GM11168 (cell line): ENCODE measurements around the gene SERPINA12.

Source experiments
- in situ Hi-C: fragments of 300-500 bp; cut with MboI; formaldehyde crosslinking; loops from one replicate; pipeline ENCODE4 v1.12.0; 2022; ENCODE audit warnings: low sequenced_read_pairs; ENCODE audit not compliant: unreplicated experiment

The SERPINA12 gene

GRCh38 chr14:94509356-94509755, at the start of gene SERPINA12:
TSS of gene SERPINA12 (minus strand) at chr14:94509469. CDS start at chr14:94498397, 11,072 bp downstream.
- in situ Hi-C loops, result no loop called here

GRCh38 chr14:94558842-94559241, 49.6 kb upstream of the SERPINA12 start:
- in situ Hi-C loops, result no loop called here

GRCh38 chr14:94557327-94557726, 48.1 kb upstream of the SERPINA12 start:
- in situ Hi-C loops, result no loop called here

- in situ Hi-C loops, result no loop called here
Observed at GRCh38 chr14:94555991-94556390, 46.7 kb upstream of the SERPINA12 start.

GRCh38 chr14:94550041-94550440, 40.8 kb upstream of the SERPINA12 start:
- in situ Hi-C loops, result no loop called here

- in situ Hi-C loops, result no loop called here
Observed at GRCh38 chr14:94548999-94549985, 40.0 kb upstream of the SERPINA12 start.

- in situ Hi-C loops, result no loop called here
Observed at GRCh38 chr14:94548131-94548998, 39.1 kb upstream of the SERPINA12 start.

GRCh38 chr14:94547726-94548125, 38.5 kb upstream of the SERPINA12 start:
- in situ Hi-C loops, result no loop called here

GRCh38 chr14:94547151-94547680, 37.9 kb upstream of the SERPINA12 start:
- in situ Hi-C loops, result no loop called here

- in situ Hi-C loops, result no loop called here
Observed at GRCh38 chr14:94545131-94545841, 36.0 kb upstream of the SERPINA12 start.

GRCh38 chr14:94544726-94545125, 35.5 kb upstream of the SERPINA12 start:
- in situ Hi-C loops, result loop anchor here (5.0 kb wide), 1 partner anchor 112 kb away; no protein-coding TSS in a partner anchor

GRCh38 chr14:94543449-94544124, 34.3 kb upstream of the SERPINA12 start:
- in situ Hi-C loops, result loop anchor here (5.0 kb wide), 1 partner anchor 111 kb away; no protein-coding TSS in a partner anchor

- in situ Hi-C loops, result loop anchor here (5.0 kb wide), 1 partner anchor 111 kb away; no protein-coding TSS in a partner anchor
Observed at GRCh38 chr14:94542811-94543440, 33.7 kb upstream of the SERPINA12 start.

GRCh38 chr14:94542111-94542810, 33.0 kb upstream of the SERPINA12 start:
- in situ Hi-C loops, result loop anchor here (5.0 kb wide), 1 partner anchor 110 kb away; no protein-coding TSS in a partner anchor

- in situ Hi-C loops, result loop anchor here (5.0 kb wide), 1 partner anchor 109 kb away; no protein-coding TSS in a partner anchor
Observed at GRCh38 chr14:94541234-94541975, 32.1 kb upstream of the SERPINA12 start.

GRCh38 chr14:94540031-94540794, 30.9 kb upstream of the SERPINA12 start:
- in situ Hi-C loops, result loop anchor here (5.0 kb wide), 1 partner anchor 108 kb away; no protein-coding TSS in a partner anchor
